ENCODE data around the gene MND1.

DNA sequence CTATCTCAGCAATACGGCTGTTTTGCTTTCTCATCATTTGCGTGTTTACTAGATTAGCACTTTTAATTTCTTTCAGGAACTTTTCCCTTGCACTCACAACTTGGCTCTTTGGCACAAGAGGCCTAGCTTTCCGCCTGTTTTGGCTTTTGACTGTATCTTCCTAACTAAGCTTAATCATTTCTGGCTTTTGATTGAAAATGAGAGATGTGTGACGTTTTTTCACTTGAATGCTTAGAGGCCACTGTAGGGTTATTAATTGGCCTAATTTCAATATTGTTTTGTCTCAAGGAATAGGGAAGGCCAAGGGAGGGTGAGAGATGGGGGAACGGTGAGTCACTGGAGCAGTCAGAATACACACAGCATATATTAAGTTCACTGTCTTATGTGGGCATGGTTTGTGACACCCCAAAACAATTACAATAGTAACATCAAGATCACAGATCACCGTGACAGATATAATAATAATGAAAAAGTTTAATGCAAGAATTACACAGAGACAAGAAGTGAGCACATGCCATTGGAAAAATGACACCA lies 27.3 kb downstream of the MND1 start:
- TF ChIP-seq POLR2A (IDR thresholded peaks at IDR 0.05; ENCODE audit: low read length): no peak
- no peak for TF ChIP-seq GATA1 (IDR thresholded peaks at IDR 0.05; ENCODE audit: low read depth, low read length)

Data from erythroblast (primary cell).